Hepatocyte (in vitro differentiated cells): ENCODE data around the gene ACOXL. TPM values are rescaled to one million over a fixed set of nuclear protein-coding genes. Genes with fewer than 3 reads are reported as not detected.

Source experiments
- DNase-seq: peaks from one replicate; pipeline ENCODE4 v3.0.0-alpha.2; 2016; ENCODE audit warnings: low spot score
- H2AFZ ChIP-seq: fragments of 200-600 bp; sonication (generic); 2 replicates; pipeline ENCODE4 v1.6.0; 2016; ENCODE audit warnings: antibody characterized with exemption, mild to moderate bottlenecking
- H3K27ac ChIP-seq: fragments of 200-600 bp; sonication (generic); 2 replicates; pipeline ENCODE4 v1.5.1; 2016; ENCODE audit warnings: mild to moderate bottlenecking
- H3K27me3 ChIP-seq: fragments of 200-600 bp; sonication (generic); 2 replicates; pipeline ENCODE4 v1.6.1; 2016
- H3K36me3 ChIP-seq: fragments of 200-600 bp; sonication (generic); replicated peaks from 2 replicates; pipeline ENCODE4 v1.5.1; 2016; ENCODE audit warnings: low read depth; ENCODE audit not compliant: insufficient read depth
- H3K4me1 ChIP-seq: fragments of 200-600 bp; sonication (generic); 2 replicates; pipeline ENCODE4 v1.5.1; 2016; ENCODE audit warnings: mild to moderate bottlenecking, moderate library complexity; ENCODE audit not compliant: insufficient read depth
- H3K4me2 ChIP-seq: fragments of 200-600 bp; sonication (generic); 2 replicates; pipeline ENCODE4 v1.6.0; 2016
- H3K4me3 ChIP-seq: fragments of 200-600 bp; sonication (generic); 2 replicates; pipeline ENCODE4 v1.5.1; 2016; ENCODE audit warnings: mild to moderate bottlenecking
- H3K79me2 ChIP-seq: fragments of 200-600 bp; sonication (generic); 2 replicates; pipeline ENCODE4 v1.6.0; 2017; ENCODE audit warnings: mild to moderate bottlenecking
- H3K9me2 ChIP-seq: fragments of 200-600 bp; sonication (generic); replicated peaks from 2 replicates; pipeline ENCODE4 v1.6.0; 2017; ENCODE audit warnings: mild to moderate bottlenecking; ENCODE audit not compliant: insufficient read depth
- H3K9me3 ChIP-seq: fragments of 200-600 bp; sonication (generic); 2 replicates; pipeline ENCODE4 v1.5.1; 2016; ENCODE audit warnings: low read depth, mild to moderate bottlenecking
- H4K20me1 ChIP-seq: fragments of 200-600 bp; sonication (generic); 2 replicates; pipeline ENCODE4 v1.6.0; 2016; ENCODE audit warnings: mild to moderate bottlenecking; ENCODE audit not compliant: insufficient read depth, poor library complexity, severe bottlenecking
- CTCF ChIP-seq: fragments of 200-600 bp; sonication (generic); IDR thresholded peaks from 2 replicates; pipeline ENCODE4 v1.5.1; 2016; ENCODE audit warnings: antibody characterized with exemption, mild to moderate bottlenecking; ENCODE audit not compliant: poor library complexity
- EZH2 ChIP-seq: fragments of 200-600 bp; sonication (generic); IDR thresholded peaks from 2 replicates; pipeline ENCODE4 v1.6.1; 2016; ENCODE audit warnings: antibody characterized with exemption, mild to moderate bottlenecking, borderline replicate concordance
- EZH2phosphoT487 ChIP-seq: fragments of 200-600 bp; sonication (generic); IDR thresholded peaks from one replicate; pipeline ENCODE4 v1.6.1; 2018; ENCODE audit warnings: antibody characterized with exemption, mild to moderate bottlenecking, low read depth, moderate library complexity; ENCODE audit not compliant: unreplicated experiment, severe bottlenecking
- WGBS: methylation state at CpG from one replicate; pipeline ENCODE4 v1.1.6; 2016; ENCODE audit warnings: low lambda C conversion rate; ENCODE audit errors: missing lambda C conversion rate; 5-methylcytosine and 5-hydroxymethylcytosine counted together
- polyA plus RNA-seq: library from polyadenylated mRNA; unstranded; fragments of >200 nt; fragmentation: Nextera tagmentation; extraction: Ambion mirVana; gene quantifications from 2 replicates; pipeline ENCODE4 v1.2.1, GENCODE V29; 2016
- total RNA-seq: library from RNA; depleted of rRNA; stranded (reverse); fragments of >200 nt; gene quantifications from 2 replicates; pipeline ENCODE4 v1.2.3, GENCODE V29; 2014

The ACOXL gene
- total and polyA plus RNA-seq, 2 experiments from 2014 or later: 0.23 to 1.1 TPM

- Histone ChIP-seq H2AFZ (no peak overlapping the region), H3K4me3 (no peak overlapping the region), H3K36me3 (no peaks in the 10 kb centered on the region), H4K20me1 (no peaks in the 10 kb centered on the region), H3K27ac (no peak overlapping the region), H3K27me3 (peaks cover 15% of the 10 kb centered on the region), H3K4me1 (no peaks in the 10 kb centered on the region), H3K9me2 (no peaks in the 10 kb centered on the region), H3K4me2 (no peak overlapping the region), H3K79me2 (no peaks in the 10 kb centered on the region), H3K9me3 (no peaks in the 10 kb centered on the region)
- no peak for DNase-seq
- WGBS: 98% methylated on average over 2 of the region's 2 CpGs
- TF ChIP-seq EZH2phosphoT487: no peak
- TF ChIP-seq EZH2: no peak
- TF ChIP-seq CTCF: no peak
Measured at GRCh38 chr2:110785439-110785838, 53.1 kb downstream of the ACOXL start.

GRCh38 chr2:110788976-110789375, 56.6 kb downstream of the ACOXL start:
- peaks cover 35% of the 10 kb centered on the region for H3K27me3 ChIP-seq
- 76% methylated on average over 2 of the region's 2 CpGs for WGBS

GRCh38 chr2:110789706-110790105, 57.3 kb downstream of the ACOXL start:
- no peaks in the 10 kb centered on the region for H3K4me1 ChIP-seq
- WGBS: 96% methylated on average over 4 of the region's 4 CpGs
- no peaks in the 10 kb centered on the region for H3K79me2 ChIP-seq
- H3K27me3 ChIP-seq: peaks cover 35% of the 10 kb centered on the region
- TF ChIP-seq EZH2phosphoT487 (no peak), CTCF (no peak), EZH2 (no peak)
- no peak for DNase-seq
- no peaks in the 10 kb centered on the region for H3K9me3 ChIP-seq
- H3K4me3 ChIP-seq: no peak overlapping the region
- H3K36me3 ChIP-seq: no peaks in the 10 kb centered on the region
- H2AFZ ChIP-seq: no peak overlapping the region
- H4K20me1 ChIP-seq: no peaks in the 10 kb centered on the region
- H3K4me2 ChIP-seq: no peak overlapping the region
- H3K27ac ChIP-seq: no peak overlapping the region
- H3K9me2 ChIP-seq: no peaks in the 10 kb centered on the region

More at GRCh38 chr2:110788976-110789375, 56.6 kb downstream of the ACOXL start:
- Histone ChIP-seq H3K36me3 (no peaks in the 10 kb centered on the region), H2AFZ (no peak overlapping the region), H3K9me3 (no peaks in the 10 kb centered on the region), H3K79me2 (no peaks in the 10 kb centered on the region), H3K4me3 (no peak overlapping the region), H3K27ac (no peak overlapping the region), H4K20me1 (no peaks in the 10 kb centered on the region), H3K4me2 (no peak overlapping the region), H3K4me1 (no peaks in the 10 kb centered on the region), H3K9me2 (no peaks in the 10 kb centered on the region)
- no peak for TF ChIP-seq EZH2
- TF ChIP-seq CTCF: no peak
- no peak for TF ChIP-seq EZH2phosphoT487
- DNase-seq: no peak

- H3K4me1 ChIP-seq: no peaks in the 10 kb centered on the region
- H3K9me3 ChIP-seq: no peaks in the 10 kb centered on the region
- TF ChIP-seq EZH2phosphoT487 (no peak), CTCF (no peak), EZH2 (no peak)
- H3K36me3 ChIP-seq: no peaks in the 10 kb centered on the region
- H3K27me3 ChIP-seq: peaks cover 35% of the 10 kb centered on the region
- no peak for DNase-seq
- no peaks in the 10 kb centered on the region for H3K9me2 ChIP-seq
- no peak overlapping the region for H3K4me3 ChIP-seq
- no peak overlapping the region for H3K27ac ChIP-seq
- no peaks in the 10 kb centered on the region for H4K20me1 ChIP-seq
- no peaks in the 10 kb centered on the region for H3K79me2 ChIP-seq
- H3K4me2 ChIP-seq: no peak overlapping the region
- no peak overlapping the region for H2AFZ ChIP-seq
Measured at GRCh38 chr2:110790907-110791306, 58.5 kb downstream of the ACOXL start.
